OCI-M2 (cell line): Measurements from ENCODE around the gene ZMYND8.
"Not testable (repeated sequence)": the region's sequence is repeated elsewhere in the genome, so short reads cannot be mapped to it uniquely, and the experiment has no call there.

Experiments used
- DNase-seq: peaks from one replicate; lab custom pipeline; 2025; ENCODE audit not compliant: unreplicated experiment; lab: John Stamatoyannopoulos, UW

The ZMYND8 gene

DNA sequence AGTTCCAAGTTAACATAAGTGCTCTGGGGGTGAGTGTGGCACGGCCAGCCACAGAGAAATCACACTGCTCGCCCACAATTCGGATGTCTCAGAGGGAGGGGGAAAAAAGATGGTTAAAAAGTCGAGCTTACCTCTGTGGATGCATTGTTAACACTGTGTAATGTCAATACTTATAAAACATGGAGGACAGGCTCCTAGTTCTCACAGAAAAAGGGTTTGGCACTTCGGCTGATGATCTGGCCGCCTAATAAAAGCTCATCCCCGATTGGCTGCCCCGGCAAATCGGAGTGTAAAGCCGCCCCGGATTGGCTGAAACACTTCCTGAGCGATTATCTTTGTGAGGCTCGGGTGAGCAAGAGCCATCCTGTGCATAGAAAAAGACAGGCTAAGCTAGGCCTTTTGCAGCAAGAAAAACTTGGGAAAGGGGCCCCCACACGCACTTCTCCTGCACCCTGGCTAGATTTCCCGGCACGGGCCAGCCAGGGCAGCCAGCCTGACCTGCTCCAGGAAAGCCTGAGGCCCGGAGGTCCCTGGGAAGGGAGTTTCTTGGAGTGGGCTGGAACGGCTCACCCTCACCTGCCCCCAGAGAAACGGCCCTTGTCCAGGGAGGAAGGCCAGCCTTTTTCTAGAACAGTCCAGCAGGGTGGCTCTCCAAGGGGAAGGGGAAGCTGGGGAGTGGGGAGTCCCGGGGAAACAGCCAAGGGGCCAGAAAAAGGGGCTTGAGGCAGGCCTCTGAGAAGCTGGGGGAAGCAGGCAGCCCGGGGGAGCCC lies at the start of gene ZMYND8:
Gene ZMYND8, minus strand, starts transcription at position 174 of the 770 bp plus-strand sequence. Its CDS starts 29 bp downstream, at position 145.
- peak; percentile 98 for DNase-seq

DNA sequence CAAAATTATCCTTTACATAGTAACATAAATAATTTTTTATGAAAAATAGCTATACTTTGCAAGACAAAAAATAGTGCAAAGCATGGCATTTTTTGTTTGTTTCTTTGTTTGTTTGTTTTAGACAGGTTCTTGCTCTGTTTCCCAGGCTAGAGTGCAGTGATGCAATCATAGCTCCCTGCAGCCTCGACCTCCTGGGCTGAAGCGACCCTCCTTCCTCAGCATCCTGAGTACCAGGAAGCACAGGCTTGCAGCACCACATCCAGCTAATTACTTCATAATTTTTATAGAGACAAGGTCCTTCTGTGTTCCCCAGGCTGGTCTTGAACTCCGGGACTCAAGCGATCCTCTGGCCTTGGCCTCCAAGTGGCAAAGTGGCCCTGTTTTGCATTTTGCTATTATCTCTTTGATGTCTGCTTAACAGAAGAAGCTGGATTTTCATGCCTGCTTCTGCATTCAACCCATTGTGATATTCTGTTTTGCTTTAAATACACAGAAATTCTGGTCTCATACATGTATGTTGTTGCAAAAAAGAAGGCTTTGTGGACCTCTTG lies 49.4 kb upstream of the ZMYND8 start:
- no peak for DNase-seq

DNA sequence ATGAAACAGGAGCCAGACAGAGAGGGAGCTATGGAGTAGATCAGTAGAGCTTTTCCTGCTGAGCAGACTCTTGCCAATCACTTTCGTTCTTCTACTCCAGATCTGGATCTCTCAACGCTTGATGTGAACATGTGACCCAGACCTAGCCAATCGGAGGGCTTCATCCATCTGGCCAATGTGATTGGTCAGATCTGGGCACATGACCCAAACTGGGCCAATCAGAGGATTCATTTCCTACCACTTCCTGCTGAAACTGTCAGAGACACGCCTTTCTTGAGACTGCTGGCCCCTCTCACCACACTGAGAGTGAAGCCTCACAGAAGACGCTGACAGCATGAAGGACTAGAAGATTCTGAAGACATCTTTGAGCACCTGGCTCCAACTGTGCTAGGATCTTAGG lies 44.2 kb upstream of the ZMYND8 start:
- no peak for DNase-seq

DNA sequence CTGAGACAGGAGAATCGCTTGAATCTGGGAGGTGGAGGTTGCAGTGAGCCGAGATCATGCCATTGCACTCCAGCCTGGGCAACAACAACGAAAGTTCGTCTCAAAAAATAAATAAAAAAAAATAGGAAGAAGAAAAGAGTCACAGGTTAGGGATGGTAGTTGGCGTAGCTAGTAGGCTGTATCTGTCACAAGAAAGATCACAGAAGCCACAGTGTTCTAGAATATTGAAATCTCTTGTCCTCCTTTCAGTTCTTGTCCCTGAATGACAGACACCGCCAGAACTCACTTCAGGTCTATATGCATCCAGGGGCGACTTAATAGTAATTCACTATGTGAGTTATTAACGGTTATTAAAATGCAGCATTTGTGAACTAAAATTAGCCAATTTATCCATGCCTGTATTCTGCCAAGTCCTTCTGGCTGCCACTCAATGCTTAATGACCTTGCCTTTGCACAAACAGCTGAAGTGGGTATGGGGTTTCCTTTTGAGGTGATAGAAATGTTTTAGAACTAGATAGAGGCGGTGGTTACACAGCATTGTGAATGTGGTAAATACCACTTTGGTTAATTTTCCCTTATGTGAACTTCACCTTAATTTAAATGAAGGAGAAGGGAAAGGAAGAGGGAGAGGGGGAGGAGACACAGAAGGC lies 41.3 kb upstream of the ZMYND8 start:
- no peak for DNase-seq

DNA sequence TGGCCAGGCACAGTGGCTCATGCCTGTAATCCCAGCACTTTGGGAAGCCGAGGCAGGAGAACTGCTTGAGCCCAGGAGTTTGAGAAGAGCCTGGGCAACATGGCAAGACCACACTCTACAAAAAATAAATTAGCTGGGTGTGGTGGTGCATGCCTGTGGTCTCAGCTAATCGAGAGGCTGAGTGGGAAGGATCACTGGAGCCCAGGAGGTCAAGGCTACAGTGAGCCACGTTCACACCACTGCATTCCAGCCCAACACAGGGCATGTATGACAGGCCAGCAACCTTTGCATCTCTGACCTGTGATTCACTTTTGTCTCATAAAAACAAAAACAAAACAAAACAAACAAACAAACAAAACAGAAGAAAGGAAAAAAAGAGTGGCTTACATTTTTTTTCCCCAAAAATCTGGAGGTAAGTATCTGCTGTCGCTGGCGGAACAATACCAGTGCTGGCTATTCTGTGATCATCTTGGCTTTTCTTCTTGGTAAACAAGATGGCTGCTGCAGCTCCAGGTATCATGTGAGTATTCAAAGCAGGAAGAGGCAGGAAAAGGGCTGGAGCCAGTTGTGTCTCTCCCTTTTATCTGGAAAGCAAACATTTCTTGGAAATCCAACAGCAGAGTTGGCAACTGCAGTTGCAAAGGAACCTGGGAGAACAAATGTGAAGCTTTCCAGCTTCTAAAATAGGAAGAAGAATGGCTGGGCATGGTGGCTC lies 40.4 kb upstream of the ZMYND8 start:
- no peak for DNase-seq

DNA sequence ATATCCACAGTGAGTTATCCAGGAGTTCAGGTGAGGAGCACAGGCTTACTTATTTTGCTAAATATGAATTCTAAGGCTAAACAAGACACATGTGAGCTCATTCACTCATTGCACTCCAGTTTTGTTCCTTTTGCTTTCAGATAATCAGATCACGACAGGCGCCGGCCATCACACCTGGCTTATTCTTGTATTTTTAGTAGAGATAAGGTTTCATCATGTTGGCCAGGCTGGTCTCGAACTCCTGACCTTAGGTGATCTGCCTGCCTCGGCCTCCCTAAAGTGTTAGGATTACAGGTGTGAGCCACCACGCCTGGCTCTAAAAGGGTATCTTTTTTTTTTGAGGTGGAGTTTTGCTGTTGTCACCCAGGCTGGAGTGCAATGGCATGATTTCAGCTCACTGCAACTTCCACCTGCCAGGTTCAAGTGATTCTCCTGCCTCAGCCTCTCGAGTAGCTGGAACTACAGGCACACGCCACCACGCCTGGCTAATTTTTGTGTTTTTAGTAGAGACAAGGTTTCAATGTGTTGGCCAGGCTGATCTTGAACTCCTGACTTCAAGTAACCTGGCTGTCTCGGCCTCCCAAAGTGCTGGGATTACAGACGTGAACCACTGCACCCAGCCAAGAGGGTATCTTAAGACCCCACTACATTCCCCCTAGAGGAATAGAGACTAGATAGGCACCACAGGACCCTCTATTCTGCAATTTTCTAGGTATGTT lies 37.5 kb upstream of the ZMYND8 start:
- DNase-seq = not testable (repeated sequence)

DNA sequence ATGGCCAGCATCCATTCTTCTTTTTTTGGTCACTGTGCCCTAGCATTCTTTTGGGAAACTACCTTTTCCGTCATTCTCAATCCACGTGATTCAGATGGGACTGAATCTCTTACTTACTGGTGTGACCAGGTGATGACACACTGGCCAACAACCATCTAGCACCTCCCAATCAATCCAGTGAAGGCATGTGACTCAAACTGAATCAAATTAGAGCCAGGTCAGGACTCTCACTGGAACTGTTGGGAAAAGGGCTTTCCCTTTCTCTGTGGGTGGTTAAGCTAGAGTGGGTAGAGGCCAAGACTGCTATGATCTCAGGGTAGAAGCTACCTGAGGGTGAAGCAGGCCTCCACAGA lies 36.2 kb upstream of the ZMYND8 start:
- DNase-seq = no peak

DNA sequence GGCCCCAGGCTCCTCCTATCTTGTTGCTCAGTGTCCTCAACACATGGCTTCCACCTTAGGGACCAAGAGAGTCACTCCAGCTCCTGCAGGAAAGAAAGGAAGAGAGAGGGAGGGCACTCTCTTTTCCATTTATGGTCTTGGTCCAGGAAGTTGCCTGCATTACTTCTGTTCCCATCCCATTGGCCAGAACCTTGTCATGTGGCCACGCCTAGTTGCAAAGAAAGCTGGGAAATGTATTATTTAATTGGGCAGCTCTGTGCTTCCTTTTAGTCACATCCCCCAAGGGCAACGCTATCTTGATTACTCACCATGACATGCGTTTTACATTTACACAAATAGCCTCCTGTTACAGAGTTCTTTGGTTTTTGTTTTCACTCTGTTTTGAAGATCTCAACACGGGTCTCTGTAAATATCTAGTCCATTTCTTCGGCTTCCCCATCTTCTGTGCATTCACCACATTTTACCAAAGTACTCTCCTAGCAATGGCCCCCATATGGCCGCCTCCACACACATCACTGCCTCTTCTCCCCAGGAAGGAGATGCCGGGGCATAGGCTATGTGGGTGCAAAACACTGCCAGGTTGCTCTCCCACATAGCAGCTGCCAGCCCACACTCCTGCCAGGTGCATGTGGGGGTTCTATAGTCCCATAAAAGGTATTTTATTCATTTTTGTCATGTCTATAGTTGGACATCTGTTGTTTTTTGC lies 35.7 kb upstream of the ZMYND8 start:
- no peak for DNase-seq

DNA sequence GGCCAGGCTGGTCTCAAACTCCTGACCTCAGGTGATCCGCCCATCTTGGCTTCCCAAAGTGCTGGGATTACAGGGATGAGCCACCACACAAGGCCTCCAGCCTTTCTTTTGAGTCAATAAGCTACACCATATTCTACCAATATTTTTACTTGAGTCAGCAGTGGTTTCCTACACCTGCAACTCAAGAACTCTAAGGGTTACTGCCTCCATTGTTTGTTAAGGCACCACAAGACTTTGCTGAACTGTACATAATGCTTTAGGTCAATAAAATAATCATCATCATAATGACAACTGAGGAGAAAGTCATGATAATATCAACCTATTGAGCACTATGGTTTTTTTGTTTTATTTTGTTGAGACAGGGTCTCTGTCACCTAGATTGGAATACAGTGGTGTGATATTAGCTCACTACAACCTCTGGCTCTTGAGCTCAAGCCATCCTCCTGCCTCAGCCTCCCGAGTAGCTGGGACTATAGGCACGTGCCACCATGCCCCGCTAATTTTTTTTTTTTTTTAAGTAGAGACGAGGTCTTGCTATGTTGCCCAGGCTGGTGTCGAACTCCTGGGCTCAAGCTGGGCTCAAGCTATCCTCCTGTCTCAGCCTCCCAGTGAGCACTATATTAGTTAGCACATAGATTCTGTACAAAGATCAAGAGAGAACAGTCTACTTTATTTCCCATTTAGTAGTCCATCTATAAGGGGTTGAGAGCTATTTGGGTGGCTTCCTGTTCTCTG lies 34.9 kb upstream of the ZMYND8 start:
- DNase-seq = no peak

DNA sequence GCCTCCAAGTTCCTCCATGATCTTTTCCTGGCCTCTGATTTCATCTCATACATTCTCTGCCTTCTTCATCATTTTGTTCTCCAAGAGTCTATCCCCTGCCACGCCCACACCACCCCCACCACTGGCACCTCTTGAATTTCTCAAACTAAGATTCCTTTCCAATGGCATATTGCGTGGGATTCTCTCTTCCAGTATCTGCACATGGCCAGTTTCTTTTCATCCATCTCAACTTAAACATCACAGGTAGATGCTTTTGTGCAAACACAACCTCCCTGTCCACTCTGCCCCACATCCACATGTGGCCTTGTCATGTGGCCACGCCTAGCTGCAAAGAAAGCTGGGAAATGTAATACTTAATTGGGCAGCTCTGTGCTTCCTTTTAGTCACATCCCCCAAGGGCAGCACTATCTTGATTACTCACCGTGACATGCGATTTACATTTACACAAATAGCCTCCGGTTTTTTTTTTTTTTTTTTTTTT lies 33.4 kb upstream of the ZMYND8 start:
- no peak for DNase-seq

DNA sequence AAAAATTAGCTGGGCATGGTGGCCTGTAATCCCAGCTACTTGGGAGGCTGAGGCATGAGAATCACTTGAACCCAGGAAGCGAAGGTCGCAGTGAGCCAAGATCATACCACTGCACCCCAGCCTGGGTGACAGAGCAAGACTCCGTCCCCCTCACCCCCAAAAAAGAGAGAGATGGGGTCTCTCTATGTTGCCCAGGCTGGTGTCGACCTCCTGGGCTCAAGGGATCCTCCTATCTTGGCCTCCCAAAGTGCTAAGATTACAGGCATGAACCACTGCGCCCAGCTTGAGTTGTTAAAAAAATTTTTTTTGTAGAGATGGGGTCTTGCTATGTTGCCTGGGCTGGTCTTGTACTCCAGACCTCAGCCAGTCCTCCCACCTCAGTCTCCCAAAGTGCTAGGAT lies 29.5 kb upstream of the ZMYND8 start:
- DNase-seq = not testable (repeated sequence)

DNA sequence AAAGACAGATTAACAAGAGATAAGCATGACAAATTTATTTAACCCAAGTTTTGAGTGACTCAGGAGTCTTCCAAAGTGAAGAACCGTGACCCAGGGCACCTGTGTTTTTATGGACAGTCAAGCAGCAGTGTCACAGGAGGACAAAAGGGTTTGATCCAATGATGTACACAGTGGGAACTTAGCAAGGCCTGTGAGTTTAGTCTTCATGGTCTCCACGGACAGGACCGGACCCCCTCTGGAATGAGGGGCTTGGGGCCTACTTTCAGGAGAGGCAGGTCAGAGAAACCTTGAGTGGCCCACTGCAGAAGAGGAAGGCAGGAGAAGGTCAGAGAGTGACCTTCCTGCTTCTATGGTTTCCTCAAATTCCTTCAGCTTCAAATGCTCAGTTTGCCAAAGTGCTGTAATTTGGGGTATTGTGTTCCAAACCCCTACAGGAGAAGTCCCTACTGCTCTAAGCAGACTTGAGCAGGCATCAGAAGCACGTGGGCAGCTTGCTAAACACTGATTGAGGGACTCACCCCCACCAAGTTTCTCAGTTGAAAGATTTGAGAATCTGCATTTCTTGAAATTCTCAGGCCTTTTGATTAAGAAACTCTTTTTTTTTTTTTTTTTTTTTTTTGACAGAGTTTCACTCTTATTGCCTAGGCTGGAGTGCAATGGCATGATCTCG lies 26.4 kb upstream of the ZMYND8 start:
- no peak for DNase-seq

DNA sequence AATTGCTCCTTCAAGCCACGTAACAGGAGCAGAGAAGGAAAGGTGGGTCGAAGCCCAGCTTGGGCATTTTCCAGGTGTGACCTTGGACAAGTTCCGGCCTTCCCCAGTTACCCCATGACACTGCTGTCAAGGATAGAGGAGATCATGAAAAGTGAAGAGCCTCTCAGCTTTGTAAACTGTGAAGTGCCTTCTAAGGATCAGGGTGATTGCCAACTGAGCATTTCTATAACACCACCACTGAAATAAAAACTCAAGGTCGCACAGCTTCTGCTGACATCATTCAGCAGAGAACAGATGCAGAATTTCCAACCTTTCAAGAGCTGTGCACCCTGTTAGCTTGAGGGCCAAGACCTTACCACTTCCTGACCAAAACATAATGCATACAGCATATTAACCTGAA lies 24.0 kb upstream of the ZMYND8 start:
- DNase-seq = no peak

DNA sequence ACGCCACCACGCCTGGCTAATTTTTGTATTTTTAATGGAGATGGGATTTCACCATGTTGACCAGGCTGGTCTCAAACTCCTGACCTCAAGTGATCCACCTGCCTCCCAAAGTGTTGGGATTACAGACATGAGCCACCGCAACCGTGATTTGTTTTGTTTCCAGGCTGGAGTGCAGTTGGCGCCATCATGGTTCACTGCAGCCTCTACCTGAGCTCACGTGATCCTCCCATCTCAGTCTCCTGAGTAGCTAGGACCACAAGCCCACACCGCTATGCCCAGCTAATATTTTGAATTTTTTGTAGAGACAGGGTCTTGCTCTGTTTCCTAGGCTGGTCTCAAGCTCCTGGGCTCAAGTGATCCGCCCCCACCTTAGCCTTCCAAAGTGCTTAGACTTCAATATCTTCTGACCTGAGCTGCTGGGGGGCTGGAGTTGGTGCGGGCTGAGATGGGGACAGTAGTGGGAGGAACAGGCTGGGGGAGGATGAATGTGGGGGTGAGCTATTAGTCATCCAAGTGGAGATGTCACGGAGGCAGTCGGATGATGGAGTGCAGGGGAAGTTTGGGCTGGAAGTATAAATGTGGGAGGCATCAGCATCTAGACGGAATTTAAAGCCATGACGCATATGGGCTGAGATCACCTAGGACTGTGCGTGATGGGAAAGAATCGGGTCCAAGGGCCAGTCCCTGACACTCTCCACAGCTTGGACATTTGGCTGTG lies 23.1 kb upstream of the ZMYND8 start:
- DNase-seq = no peak

DNA sequence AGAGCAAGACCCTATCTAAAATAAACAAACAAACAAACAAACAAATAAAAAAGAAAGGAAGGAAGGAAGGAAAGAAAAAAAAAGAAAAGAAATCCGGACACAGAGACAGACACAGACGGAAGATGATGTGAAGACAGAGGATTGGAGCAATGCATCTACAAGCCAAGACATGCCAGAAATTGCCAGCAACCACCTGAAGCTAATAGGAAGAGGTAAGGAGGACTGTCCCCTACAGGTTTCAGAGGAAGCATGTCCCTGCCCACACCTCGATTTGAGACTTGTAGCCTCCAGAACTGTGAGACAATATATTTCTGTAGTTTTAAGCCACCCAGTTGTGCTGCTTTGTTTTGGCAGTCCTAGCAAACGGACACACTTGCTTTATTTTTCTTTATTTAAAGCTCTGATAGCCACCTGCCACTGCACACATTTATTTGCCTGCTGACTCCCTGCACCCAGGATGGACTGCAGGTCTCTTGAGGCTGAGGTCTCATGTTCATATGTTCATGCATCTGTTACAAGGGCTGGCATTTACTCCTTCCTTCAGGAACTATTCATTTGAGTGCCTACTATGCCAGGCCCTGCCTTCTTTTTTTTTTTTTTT lies 20.7 kb upstream of the ZMYND8 start:
- no peak for DNase-seq

DNA sequence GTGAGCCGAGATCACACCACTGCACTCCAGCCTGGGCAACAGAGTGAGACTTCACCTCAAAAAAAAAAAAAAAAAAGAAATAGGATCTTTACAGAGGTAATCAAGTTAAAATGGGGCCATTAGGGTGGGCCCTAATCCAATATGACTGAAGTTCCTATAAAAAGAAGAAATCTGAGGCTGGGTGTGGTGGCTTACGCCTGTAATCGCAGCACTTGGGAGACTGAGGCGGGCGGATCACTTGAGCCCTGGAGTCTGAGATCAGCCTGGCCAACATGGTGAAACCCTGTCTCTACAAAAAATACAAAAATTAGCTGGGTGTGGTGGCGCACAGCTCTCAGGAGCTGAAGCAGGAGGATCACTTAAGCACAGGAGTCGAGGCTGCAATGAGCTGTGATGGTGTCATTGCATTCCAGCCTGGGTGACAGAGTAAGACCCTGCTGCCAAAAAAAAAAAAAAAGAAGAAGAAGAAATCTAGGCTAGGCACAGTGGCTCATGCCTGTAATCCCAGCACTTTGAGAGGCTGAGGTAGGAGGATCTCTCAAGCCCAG lies 19.7 kb upstream of the ZMYND8 start:
- not testable (repeated sequence) for DNase-seq

DNA sequence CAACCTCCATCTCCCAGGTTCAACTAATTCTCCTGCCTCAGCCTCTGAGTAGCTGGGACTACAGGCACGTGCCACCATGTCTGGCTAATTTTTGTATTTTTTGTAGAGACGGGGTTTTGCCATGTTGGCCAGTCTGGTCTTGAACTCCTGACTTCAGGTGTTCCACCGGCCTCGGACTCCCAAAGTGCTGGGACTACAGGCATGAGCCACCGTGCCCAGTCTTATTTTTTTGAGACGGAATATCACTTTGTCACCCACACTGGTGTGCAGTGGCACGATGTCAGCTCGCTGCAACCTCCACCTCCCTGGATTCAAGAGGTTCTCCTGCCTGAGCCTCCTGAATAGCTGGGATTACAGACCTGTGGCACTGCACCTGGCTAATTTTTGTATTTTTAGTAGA lies 17.6 kb upstream of the ZMYND8 start:
- not testable (repeated sequence) for DNase-seq

DNA sequence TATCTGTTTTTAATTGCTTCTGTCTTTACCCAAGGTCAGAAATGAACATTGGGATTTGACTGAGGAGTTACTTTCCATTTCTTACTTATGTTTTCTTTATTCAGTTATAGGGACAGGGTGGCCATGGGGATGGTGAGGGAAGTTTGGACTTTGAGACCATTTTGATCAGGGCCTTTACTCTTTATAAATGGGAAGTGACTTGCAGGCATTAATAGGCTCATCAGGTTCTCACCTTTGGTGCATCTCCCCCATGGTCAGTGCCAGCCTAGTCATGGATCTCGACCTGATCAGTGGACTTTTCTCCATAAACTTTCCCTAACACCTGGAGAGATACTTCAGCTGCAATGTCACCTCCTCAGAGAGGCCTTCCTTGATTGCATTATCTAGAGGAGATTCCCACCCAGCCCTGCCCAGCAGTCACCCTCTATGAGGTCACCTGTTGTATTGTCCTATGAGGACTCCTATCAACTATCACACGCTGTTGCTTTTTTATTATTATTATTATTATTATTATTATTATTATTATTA lies 16.8 kb upstream of the ZMYND8 start:
- no peak for DNase-seq
